AG04450 (cell line): ENCODE data around the gene PLVAP. TPM values are rescaled to one million over a fixed set of nuclear protein-coding genes. Genes with fewer than 3 reads are reported as not detected.

Source experiments
- CTCF ChIA-PET: fragments of 300-600, 350-600 bp; formaldehyde crosslinking; extraction: SDS; loops from one replicate; lab custom pipeline; 2022; ENCODE audit warnings: antibody characterized with exemption, inconsistent platforms; lab: Charles Lee
- POLR2A ChIA-PET: fragments of 350-600 bp; formaldehyde crosslinking; extraction: SDS; loops from one replicate; lab custom pipeline; 2021; ENCODE audit warnings: antibody characterized with exemption, inconsistent platforms; lab: Yijun Ruan, JAX
- DNase-seq: peaks from one replicate; pipeline ENCODE4 v3.0.0-alpha.2; 2011; ENCODE audit warnings: low read depth, low spot score
- H3K27ac ChIP-seq: one replicate; pipeline ENCODE4 v1.5.1; 2012; ENCODE audit warnings: low read depth, low read length, control low read depth
- H3K27me3 ChIP-seq: one replicate; pipeline ENCODE4 v1.6.0; 2012; ENCODE audit warnings: low read length; ENCODE audit not compliant: control insufficient read depth, insufficient read depth
- H3K4me3 ChIP-seq: 2 replicates; pipeline ENCODE4 v1.5.1; 2011; ENCODE audit warnings: mild to moderate bottlenecking, low read depth, low read length, control low read depth
- H3K9me3 ChIP-seq: 2 replicates; pipeline ENCODE4 v1.5.1; 2012; ENCODE audit warnings: low read length; ENCODE audit not compliant: control insufficient read depth, insufficient read depth
- CTCF ChIP-seq: IDR thresholded peaks from 2 replicates; pipeline ENCODE4 v1.5.1; 2011; ENCODE audit warnings: low read depth, low read length, control low read depth, inconsistent platforms
- polyA plus RNA-seq: library from polyadenylated mRNA; depleted of rRNA; stranded (reverse); fragments of >200 nt; gene quantifications from 2 replicates; pipeline ENCODE4 v1.2.3, GENCODE V29; 2011

Gene PLVAP
- polyA plus RNA-seq, 1 experiment: not detected

- CTCF ChIA-PET: interaction anchor here (0.6 to 1.1 kb wide), 3 partner anchors 48 to 73 kb away, joined by 3 to 4 read pairs (median 3); no protein-coding TSS in a partner anchor
Measured at GRCh38 chr19:17393914-17394313, 16.8 kb upstream of the PLVAP start, which contains the start of gene CCDC194. TSS of gene CCDC194 (minus strand) at chr19:17394196. CDS start at chr19:17394158, 38 bp downstream.

GRCh38 chr19:17393002-17393401 is 15.9 kb upstream of the PLVAP start:
- ChIA-PET CTCF (interaction anchor here (1.1 kb wide), 1 partner anchor 74 kb away, joined by 3 read pairs; no protein-coding TSS in a partner anchor), POLR2A (no interaction called here)
- H3K9me3 ChIP-seq: peaks cover 5% of the 10 kb centered on the region; the same call in 1 of the 2 replicates
- no peak overlapping the region for H3K4me3 ChIP-seq
- no peak for DNase-seq
- H3K27me3 ChIP-seq: peaks cover 14% of the 10 kb centered on the region
- TF ChIP-seq CTCF: no peak
- H3K27ac ChIP-seq: no peak overlapping the region

More at GRCh38 chr19:17393914-17394313, 16.8 kb upstream of the PLVAP start, which contains the start of gene CCDC194:
- POLR2A ChIA-PET: no interaction called here
- Histone ChIP-seq H3K4me3 (no peak within 1 kb of the TSS), H3K27me3 (peaks cover 14% of the 10 kb centered on the region), H3K9me3 (peaks cover 5% of the 10 kb centered on the region; the same call in 1 of the 2 replicates), H3K27ac (no peak within 1 kb of the TSS)
- DNase-seq: no peak
- TF ChIP-seq CTCF: no peak

GRCh38 chr19:17391371-17392151 is 14.4 kb upstream of the PLVAP start:
- DNase-seq: no peak
- POLR2A ChIA-PET: interaction anchor here (0.7 kb wide), 1 partner anchor 22 kb away, joined by 3 read pairs; no protein-coding TSS in a partner anchor
- Histone ChIP-seq H3K27me3 (peaks cover 14% of the 10 kb centered on the region), H3K4me3 (peak overlapping the region; percentile 53), H3K27ac (no peak overlapping the region), H3K9me3 (peaks cover 5% of the 10 kb centered on the region; the same call in 1 of the 2 replicates)
- no peak for TF ChIP-seq CTCF
- CTCF ChIA-PET: interaction anchor here (0.5 to 7.4 kb wide), 8 partner anchors 12 to 99 kb away, joined by 3 to 87 read pairs (median 3); partner anchors contain the start of gene MVB12A

- TF ChIP-seq CTCF: peak; percentile 56
- CTCF ChIA-PET: interaction anchor here (0.5 to 7.4 kb wide), 8 partner anchors 15 to 376 kb away, joined by 3 to 87 read pairs (median 3); partner anchors contain the start of genes BST2, MRPL34 and MVB12A
- POLR2A ChIA-PET: no interaction called here
- peaks cover 5% of the 10 kb centered on the region; the same call in 1 of the 2 replicates for H3K9me3 ChIP-seq
- peaks cover 14% of the 10 kb centered on the region for H3K27me3 ChIP-seq
- DNase-seq: peak; percentile 72
- H3K27ac ChIP-seq: no peak overlapping the region
- H3K4me3 ChIP-seq: peak overlapping the region; percentile 67
Measured at GRCh38 chr19:17390665-17391370, 13.7 kb upstream of the PLVAP start.
